Stomach (tissue), 9 donors: ENCODE data around the gene SYNE2. TPM values are rescaled to one million over a fixed set of nuclear protein-coding genes. Genes with fewer than 3 reads are reported as not detected.

Experiments used
- DNase-seq, 2 donors: peaks; one replicate each; pipeline versions ENCODE4 v3.0.0 to v3.0.0-alpha.2; 2013 to 2019
- H3K27ac ChIP-seq, 5 donors: fragments of 200-600 bp in 4 of 5; sonication (generic) in 4 of 5; one replicate each; pipeline ENCODE4 v1.5.1; 2013 to 2019; ENCODE audit warnings: mild to moderate bottlenecking in 1 of 5, moderate library complexity in 1 of 5
- H3K27me3 ChIP-seq, 3 donors: fragments of 200-600 bp; sonication (generic); one replicate each; pipeline ENCODE4 v1.5.1; 2017 to 2019; ENCODE audit warnings: mixed run types in 1 of 3
- H3K36me3 ChIP-seq, 4 donors: fragments of 200-600 bp; sonication (generic); 1 replicate in 3 of 4; 2 replicates in 1 of 4; pipeline ENCODE4 v1.5.1; 2016 to 2019
- H3K4me1 ChIP-seq, 4 donors: fragments of 200-600 bp; sonication (generic); one replicate each; pipeline ENCODE4 v1.5.1; 2016 to 2019
- H3K4me3 ChIP-seq, 4 donors: fragments of 200-600 bp; sonication (generic) in 3 of 4; one replicate each; pipeline ENCODE4 v1.5.1; 2016 to 2019; ENCODE audit warnings: mild to moderate bottlenecking in 1 of 4
- H3K9me3 ChIP-seq, 4 donors: fragments of 200-600 bp; sonication (generic); one replicate each; pipeline ENCODE4 v1.5.1; 2016 to 2019
- CTCF ChIP-seq, 7 experiments: fragments of 450-650 bp in 4 of 7; fragments of 200-600 bp in 3 of 7; sonication (generic) in 3 of 7; IDR thresholded peaks; one replicate each; pipeline ENCODE4 v1.5.1; 2016 to 2019; ENCODE audit warnings: antibody characterized with exemption in 7 of 7, control low read depth in 2 of 7, mild to moderate bottlenecking in 1 of 7
- EP300 ChIP-seq: sonication (generic); formaldehyde crosslinking; IDR thresholded peaks from one replicate; pipeline ENCODE4 v1.6.1; 2017; ENCODE audit warnings: antibody characterized with exemption
- POLR2A ChIP-seq, 4 donors: fragments of 450-650 bp; IDR thresholded peaks; one replicate each; pipeline ENCODE4 v1.6.1; 2016; ENCODE audit warnings: antibody characterized with exemption in 4 of 4, control low read depth in 2 of 4, mild to moderate bottlenecking in 1 of 4, moderate library complexity in 1 of 4
- POLR2AphosphoS5 ChIP-seq, 3 donors: sonication (generic); formaldehyde crosslinking; IDR thresholded peaks; one replicate each; pipeline ENCODE4 v1.6.1; 2016; ENCODE audit warnings: antibody characterized with exemption in 3 of 3
- whole genome bisulfite sequencing, 5 donors: extraction: QIAGEN DNeasy Blood & Tissue Kit in 3 of 5; methylation state at CpG; one replicate each; pipeline versions ENCODE4 v1.1.5 to v1.1.7; 2013 to 2018; 5-methylcytosine and 5-hydroxymethylcytosine counted together
- intact Hi-C: fragments of 100-400 bp; cut with DNase I; formaldehyde crosslinking; loops from one replicate; pipeline ENCODE4 v1.15.1; 2023; ENCODE audit warnings: low total_unique reads
- polyA plus RNA-seq, 3 donors: library from polyadenylated mRNA; stranded (reverse); fragments of 200-250 nt; gene quantifications; one replicate each; pipeline ENCODE4 v1.2.3, GENCODE V29; 2013
- total RNA-seq, 5 donors: library from RNA; depleted of rRNA; stranded (reverse); fragments of >200 nt; gene quantifications; one replicate each; pipeline versions ENCODE4 v1.1.0 to v1.2.3, GENCODE V29; 2014 to 2016
- donor health status: healthy with polysubstance abuse.
- donor health status: Bipolar disorder and iron deficiency.
- donor health status: healthy.

SYNE2 gene
- total and polyA plus RNA-seq, 8 donors, result 14.4 to 280 (median 120) TPM

- 71 to 80% (median 74%) methylated on average over 4 of the region's 4 CpGs for WGBS, 5 donors
- H3K4me3 ChIP-seq, result no peak overlapping the region
- no peaks in the 10 kb centered on the region for H3K9me3 ChIP-seq
- TF ChIP-seq EP300, result no peak
- TF ChIP-seq POLR2A (IDR thresholded peaks at IDR 0.05), result no peak
- no peak for TF ChIP-seq CTCF (IDR thresholded peaks at IDR 0.05)
- no peak for TF ChIP-seq POLR2AphosphoS5 (IDR thresholded peaks at IDR 0.05)
- no peak for DNase-seq
- no peak overlapping the region for H3K27ac ChIP-seq
- no peaks in the 10 kb centered on the region for H3K27me3 ChIP-seq
- H3K4me1 ChIP-seq, result no peaks in the 10 kb centered on the region
- peaks cover 6 to 60% (median 49%) of the 10 kb centered on the region in 4 donors for H3K36me3 ChIP-seq
- intact Hi-C loops, result no loop called here
Measured at GRCh38 chr14:63988579-63988978, 135.8 kb downstream of the SYNE2 start.

GRCh38 chr14:63991833-63992232 lies 139.0 kb downstream of the SYNE2 start:
- Histone ChIP-seq H3K36me3 (peaks cover 6 to 70% (median 46%) of the 10 kb centered on the region in 4 donors), H3K4me1 (no peaks in the 10 kb centered on the region), H3K27ac (no peak overlapping the region), H3K27me3 (no peaks in the 10 kb centered on the region), H3K4me3 (no peak overlapping the region), H3K9me3 (no peaks in the 10 kb centered on the region)
- TF ChIP-seq POLR2A (IDR thresholded peaks at IDR 0.05) (no peak), POLR2AphosphoS5 (IDR thresholded peaks at IDR 0.05) (no peak), CTCF (IDR thresholded peaks at IDR 0.05) (no peak), EP300 (no peak)
- intact Hi-C loops, result no loop called here
- 78 to 90% (median 87%) methylated on average over 7 of the region's 7 CpGs for WGBS, 5 donors
- no peak for DNase-seq

GRCh38 chr14:63992858-63993257 lies 140.1 kb downstream of the SYNE2 start:
- 87 to 95% (median 91%) methylated on average over 6 of the region's 6 CpGs for WGBS, 5 donors
- Histone ChIP-seq H3K4me1 (no peaks in the 10 kb centered on the region), H3K4me3 (no peak overlapping the region), H3K27me3 (no peaks in the 10 kb centered on the region), H3K9me3 (no peaks in the 10 kb centered on the region), H3K36me3 (peaks cover 6 to 76% (median 53%) of the 10 kb centered on the region in 4 donors), H3K27ac (no peak overlapping the region)
- intact Hi-C loops, result no loop called here
- no peak for DNase-seq
- TF ChIP-seq EP300, result no peak
- TF ChIP-seq POLR2A (IDR thresholded peaks at IDR 0.05), result no peak
- TF ChIP-seq CTCF (IDR thresholded peaks at IDR 0.05), result no peak

GRCh38 chr14:63993992-63994391 lies 141.2 kb downstream of the SYNE2 start:
- intact Hi-C loops, result no loop called here
- Histone ChIP-seq H3K27ac (no peak overlapping the region), H3K4me3 (no peak overlapping the region), H3K36me3 (peaks cover 11 to 88% (median 61%) of the 10 kb centered on the region in 4 donors), H3K4me1 (no peaks in the 10 kb centered on the region), H3K9me3 (no peaks in the 10 kb centered on the region), H3K27me3 (no peaks in the 10 kb centered on the region)
- WGBS, 5 donors, result 73 to 84% (median 78%) methylated on average over 3 of the region's 3 CpGs
- TF ChIP-seq POLR2A (IDR thresholded peaks at IDR 0.05) (no peak), CTCF (IDR thresholded peaks at IDR 0.05) (peak in 3 of 7 experiments; percentile 20 to 21 (median 20)), EP300 (no peak)
- peak in 1 of 2 donors; percentile 32 for DNase-seq
